ENCODE results near the gene TTC39B. TPM values are rescaled to one million over a fixed set of nuclear protein-coding genes. Genes with fewer than 3 reads are reported as not detected.

The TTC39B gene
- total RNA-seq, 2 experiments from 2014 or later = 0.06 TPM; not detected in 1

DNA sequence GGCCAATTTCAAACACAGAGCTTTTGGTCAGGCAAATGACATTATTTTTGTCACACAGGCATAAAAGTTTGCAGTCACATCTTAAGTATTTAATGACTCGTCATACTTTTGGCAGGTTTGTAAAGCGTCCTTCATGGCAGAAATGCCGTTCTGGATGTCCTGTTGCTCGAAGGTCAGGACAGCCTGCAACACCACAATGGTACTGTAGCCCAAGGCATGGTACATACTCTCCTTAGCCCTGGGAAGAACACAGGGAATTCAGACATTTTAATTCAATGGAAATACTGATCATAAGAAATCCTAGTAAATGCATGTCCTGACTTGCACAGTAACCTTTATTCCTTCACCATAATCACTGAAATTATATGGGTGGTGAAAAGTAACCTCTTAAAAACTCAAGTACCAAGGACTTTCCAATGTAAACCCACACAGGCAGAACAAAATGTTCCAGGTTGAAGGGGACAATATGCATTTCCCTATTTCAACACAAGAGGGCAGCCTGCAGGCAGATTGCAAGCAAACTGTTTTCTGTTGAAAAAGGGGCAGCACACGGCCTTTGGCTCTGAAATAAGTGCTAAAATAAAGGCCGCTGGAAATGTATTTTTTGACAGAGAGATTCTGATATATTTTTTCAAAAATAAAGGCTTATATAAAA is 95.7 kb downstream of the TTC39B start:
- TF ChIP-seq EZH2phosphoT487 (IDR thresholded peaks at IDR 0.05; ENCODE audit: borderline replicate concordance, low read depth, low read length) = no peak
- TF ChIP-seq, protein P1, sequence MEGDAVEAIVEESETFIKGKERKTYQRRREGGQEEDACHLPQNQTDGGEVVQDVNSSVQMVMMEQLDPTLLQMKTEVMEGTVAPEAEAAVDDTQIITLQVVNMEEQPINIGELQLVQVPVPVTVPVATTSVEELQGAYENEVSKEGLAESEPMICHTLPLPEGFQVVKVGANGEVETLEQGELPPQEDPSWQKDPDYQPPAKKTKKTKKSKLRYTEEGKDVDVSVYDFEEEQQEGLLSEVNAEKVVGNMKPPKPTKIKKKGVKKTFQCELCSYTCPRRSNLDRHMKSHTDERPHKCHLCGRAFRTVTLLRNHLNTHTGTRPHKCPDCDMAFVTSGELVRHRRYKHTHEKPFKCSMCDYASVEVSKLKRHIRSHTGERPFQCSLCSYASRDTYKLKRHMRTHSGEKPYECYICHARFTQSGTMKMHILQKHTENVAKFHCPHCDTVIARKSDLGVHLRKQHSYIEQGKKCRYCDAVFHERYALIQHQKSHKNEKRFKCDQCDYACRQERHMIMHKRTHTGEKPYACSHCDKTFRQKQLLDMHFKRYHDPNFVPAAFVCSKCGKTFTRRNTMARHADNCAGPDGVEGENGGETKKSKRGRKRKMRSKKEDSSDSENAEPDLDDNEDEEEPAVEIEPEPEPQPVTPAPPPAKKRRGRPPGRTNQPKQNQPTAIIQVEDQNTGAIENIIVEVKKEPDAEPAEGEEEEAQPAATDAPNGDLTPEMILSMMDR (conservative IDR thresholded peaks at IDR 0.05; ENCODE audit: low read length) = peak; percentile 96
- Histone ChIP-seq H3K36me3 (ENCODE audit: insufficient read depth, low read length) (no peaks in the 10 kb centered on the region), H4K20me1 (ENCODE audit: insufficient read depth, low read length) (no peaks in the 10 kb centered on the region), H3K79me2 (ENCODE audit: insufficient read depth, low read depth, low read length) (no peaks in the 10 kb centered on the region), H3K4me1 (ENCODE audit: insufficient read depth, low read length, poor library complexity, severe bottlenecking) (no peaks in the 10 kb centered on the region), H3K4me3 (ENCODE audit: low read depth, low read length, poor library complexity, severe bottlenecking) (no peak overlapping the region), H3K9me3 (ENCODE audit: low read length) (no peaks in the 10 kb centered on the region), H2AFZ (ENCODE audit: low read length) (no peak overlapping the region), H3K4me2 (ENCODE audit: low read length) (no peak overlapping the region), H3K9me2 (ENCODE audit: insufficient read depth, low read length) (no peaks in the 10 kb centered on the region), H3K27ac (ENCODE audit: low read depth, low read length, poor library complexity, severe bottlenecking) (no peak overlapping the region)
- ChIA-PET POLR2A (no interaction called here), CTCF (ENCODE audit: unreplicated experiment) (interaction anchor here (0.6 kb wide), 1 partner anchor 60 kb away, joined by 4 read pairs; no protein-coding TSS in a partner anchor)
- DNase-seq (ENCODE audit: low spot score) = peak; percentile 65
- no TSS peak for BruUV-seq (replicated peaks)
- intact Hi-C loops (cut with micrococcal nuclease; ENCODE audit: unreplicated experiment) = loop anchor here (1.0 to 5.0 kb wide), 3 partner anchors 206 to 426 kb away; no protein-coding TSS in a partner anchor

DNA sequence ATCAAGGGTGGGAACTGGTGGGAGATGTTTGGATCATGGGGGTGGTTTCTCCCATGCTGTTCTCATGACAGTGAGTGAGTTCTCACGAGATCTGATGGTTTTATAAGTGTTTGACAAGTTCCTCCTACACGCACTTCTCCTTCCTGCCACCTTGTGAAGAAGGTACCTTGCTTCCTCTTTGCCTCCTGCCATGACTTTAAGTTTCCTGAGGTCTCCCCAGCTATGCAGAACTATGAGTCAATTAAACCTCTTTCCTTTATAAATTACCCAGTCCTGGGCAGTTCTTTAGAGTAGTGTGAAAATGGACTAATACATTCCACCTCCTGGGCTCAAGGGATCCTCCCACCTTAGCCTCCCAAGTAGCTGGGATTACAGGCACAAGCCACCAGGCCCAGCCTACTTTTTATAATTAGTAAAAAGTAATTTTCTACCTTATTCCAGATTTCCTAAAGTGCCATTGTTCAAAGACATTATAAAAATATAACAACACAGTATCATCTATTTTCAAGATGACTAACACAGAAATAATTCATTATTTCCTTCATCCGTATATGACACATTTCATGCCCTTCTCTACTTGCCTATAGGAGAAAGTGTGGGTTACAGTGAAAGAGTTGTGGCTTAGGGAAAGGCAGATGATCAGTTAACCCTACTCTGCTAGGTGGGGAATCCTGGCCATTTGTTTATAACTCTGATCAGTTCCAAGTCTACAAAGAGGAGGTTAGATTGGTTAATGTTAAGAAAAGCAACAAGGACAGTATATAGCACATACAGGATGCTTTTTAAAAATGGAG is 99.9 kb downstream of the TTC39B start:
- ChIA-PET POLR2A (interaction anchor here (0.5 to 0.6 kb wide), 2 partner anchors 96 to 345 kb away, joined by 3 read pairs; no protein-coding TSS in a partner anchor), CTCF (ENCODE audit: unreplicated experiment) (no interaction called here)
- TF ChIP-seq, protein P1 (conservative IDR thresholded peaks at IDR 0.05; ENCODE audit: low read length) = no peak
- no peak for TF ChIP-seq EZH2phosphoT487 (IDR thresholded peaks at IDR 0.05; ENCODE audit: borderline replicate concordance, low read depth, low read length)
- no peaks in the 10 kb centered on the region for H3K79me2 ChIP-seq (ENCODE audit: insufficient read depth, low read depth, low read length)
- H4K20me1 ChIP-seq (ENCODE audit: insufficient read depth, low read length) = no peaks in the 10 kb centered on the region
- no peak overlapping the region for H3K27ac ChIP-seq (ENCODE audit: low read depth, low read length, poor library complexity, severe bottlenecking)
- no peaks in the 10 kb centered on the region for H3K4me1 ChIP-seq (ENCODE audit: insufficient read depth, low read length, poor library complexity, severe bottlenecking)
- no peak for DNase-seq (ENCODE audit: low spot score)
- H3K36me3 ChIP-seq (ENCODE audit: insufficient read depth, low read length) = no peaks in the 10 kb centered on the region
- H3K9me3 ChIP-seq (ENCODE audit: low read length) = no peaks in the 10 kb centered on the region
- intact Hi-C loops (cut with micrococcal nuclease; ENCODE audit: unreplicated experiment) = no loop called here
- no peak overlapping the region for H3K4me3 ChIP-seq (ENCODE audit: low read depth, low read length, poor library complexity, severe bottlenecking)
- H3K9me2 ChIP-seq (ENCODE audit: insufficient read depth, low read length) = no peaks in the 10 kb centered on the region
- BruUV-seq (replicated peaks) = no TSS peak
- no peak overlapping the region for H2AFZ ChIP-seq (ENCODE audit: low read length)
- H3K4me2 ChIP-seq (ENCODE audit: low read length) = no peak overlapping the region

Data from OCI-LY7 (cell line).